IPS-18a (cell line): ENCODE measurements around the gene MICOS13.
"Not testable (repeated sequence)": the region's sequence is repeated elsewhere in the genome, so short reads cannot be mapped to it uniquely, and the experiment has no call there.

Experiments used
- H3K27ac ChIP-seq: one replicate; pipeline ENCODE4 v1.5.1; 2013; ENCODE audit warnings: low read length
- H3K27me3 ChIP-seq: one replicate; pipeline ENCODE4 v1.6.1; 2013; ENCODE audit warnings: mild to moderate bottlenecking, low read length; ENCODE audit not compliant: control insufficient read depth, insufficient read depth
- H3K36me3 ChIP-seq: one replicate; pipeline ENCODE4 v1.6.1; 2013; ENCODE audit warnings: low read depth, low read length; ENCODE audit not compliant: control insufficient read depth
- H3K4me1 ChIP-seq: one replicate; pipeline ENCODE4 v1.6.1; 2013; ENCODE audit warnings: low read depth, low read length; ENCODE audit not compliant: control insufficient read depth
- H3K4me3 ChIP-seq: one replicate; pipeline ENCODE4 v1.5.1; 2013; ENCODE audit warnings: low read length
- H3K9ac ChIP-seq: one replicate; pipeline ENCODE4 v1.6.1; 2013; ENCODE audit warnings: mild to moderate bottlenecking, low read length, moderate library complexity
- H3K9me3 ChIP-seq: one replicate; pipeline ENCODE4 v1.6.1; 2013; ENCODE audit warnings: low read depth, low read length; ENCODE audit not compliant: control insufficient read depth

Gene MICOS13

DNA sequence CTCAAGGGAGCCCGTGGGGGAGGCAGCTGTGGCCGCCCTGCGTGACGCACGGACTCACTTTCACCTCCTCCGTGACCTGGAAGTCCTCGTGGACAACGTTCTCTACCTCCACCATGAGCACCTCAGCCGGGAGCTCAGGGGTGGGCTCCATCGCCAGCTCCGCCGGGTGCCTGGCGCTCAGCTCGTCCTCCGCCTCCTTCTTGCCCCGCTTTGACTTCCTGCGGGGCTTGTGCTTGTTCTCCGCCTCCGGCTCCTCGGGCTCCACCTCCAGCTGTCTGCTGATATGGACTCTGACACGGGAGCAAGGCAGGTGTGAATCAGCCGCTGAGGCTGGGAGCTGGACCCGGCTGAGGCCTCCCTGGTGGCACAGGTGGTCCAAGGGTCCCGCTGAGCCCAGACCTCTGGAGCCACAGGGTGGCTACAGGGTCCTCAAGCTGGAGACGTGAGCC lies 31.4 kb upstream of the MICOS13 start:
- Histone ChIP-seq H3K36me3 (peaks cover 59% of the 10 kb centered on the region), H3K9ac (no peak overlapping the region), H3K4me3 (no peak overlapping the region)

DNA sequence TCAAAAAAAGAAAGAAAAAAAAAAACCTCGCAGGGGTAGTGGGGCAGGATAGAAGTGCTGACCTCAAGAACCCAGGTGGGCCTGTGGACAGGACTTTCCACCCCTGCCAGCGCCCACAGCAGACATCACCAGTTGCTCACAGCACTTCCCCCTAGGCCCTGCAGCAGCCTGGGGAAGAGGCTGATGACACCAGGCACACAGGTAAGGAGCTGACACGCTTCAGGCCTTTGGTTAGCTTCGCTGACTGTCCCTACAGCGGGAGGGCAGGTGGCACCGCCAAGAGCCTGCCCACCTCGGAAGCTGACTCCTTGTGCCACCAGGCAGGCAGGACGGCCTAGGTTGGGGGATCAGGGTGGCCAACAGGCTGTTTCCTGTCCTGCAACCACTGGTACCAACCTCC lies 30.7 kb upstream of the MICOS13 start:
- no peaks in the 10 kb centered on the region for H3K9me3 ChIP-seq
- no peak overlapping the region for H3K4me3 ChIP-seq
- no peaks in the 10 kb centered on the region for H3K4me1 ChIP-seq
- H3K36me3 ChIP-seq, result peaks cover 66% of the 10 kb centered on the region
- no peaks in the 10 kb centered on the region for H3K27me3 ChIP-seq
- no peak overlapping the region for H3K27ac ChIP-seq
- H3K9ac ChIP-seq, result no peak overlapping the region

More for the DNA sequence above, 31.4 kb upstream of the MICOS13 start:
- Histone ChIP-seq H3K9me3 (no peaks in the 10 kb centered on the region), H3K27me3 (no peaks in the 10 kb centered on the region), H3K27ac (no peak overlapping the region), H3K4me1 (no peaks in the 10 kb centered on the region)

GRCh38 chr19:5707576-5708575 lies 27.6 kb upstream of the MICOS13 start:
- Histone ChIP-seq H3K9ac (no peak overlapping the region), H3K4me1 (no peaks in the 10 kb centered on the region), H3K9me3 (no peaks in the 10 kb centered on the region), H3K4me3 (no peak overlapping the region), H3K36me3 (peaks cover 84% of the 10 kb centered on the region), H3K27ac (no peak overlapping the region), H3K27me3 (no peaks in the 10 kb centered on the region)

GRCh38 chr19:5706876-5707573 lies 26.7 kb upstream of the MICOS13 start:
- H3K27ac ChIP-seq, result no peak overlapping the region
- peaks cover 76% of the 10 kb centered on the region for H3K36me3 ChIP-seq
- no peak overlapping the region for H3K9ac ChIP-seq
- H3K4me3 ChIP-seq, result no peak overlapping the region
- H3K9me3 ChIP-seq, result no peaks in the 10 kb centered on the region
- no peaks in the 10 kb centered on the region for H3K4me1 ChIP-seq
- H3K27me3 ChIP-seq, result no peaks in the 10 kb centered on the region

GRCh38 chr19:5705552-5705951 lies 25.2 kb upstream of the MICOS13 start:
- Histone ChIP-seq H3K36me3 (peaks cover 65% of the 10 kb centered on the region), H3K4me1 (no peaks in the 10 kb centered on the region), H3K9me3 (no peaks in the 10 kb centered on the region), H3K27ac (no peak overlapping the region), H3K27me3 (no peaks in the 10 kb centered on the region), H3K9ac (no peak overlapping the region), H3K4me3 (no peak overlapping the region)

DNA sequence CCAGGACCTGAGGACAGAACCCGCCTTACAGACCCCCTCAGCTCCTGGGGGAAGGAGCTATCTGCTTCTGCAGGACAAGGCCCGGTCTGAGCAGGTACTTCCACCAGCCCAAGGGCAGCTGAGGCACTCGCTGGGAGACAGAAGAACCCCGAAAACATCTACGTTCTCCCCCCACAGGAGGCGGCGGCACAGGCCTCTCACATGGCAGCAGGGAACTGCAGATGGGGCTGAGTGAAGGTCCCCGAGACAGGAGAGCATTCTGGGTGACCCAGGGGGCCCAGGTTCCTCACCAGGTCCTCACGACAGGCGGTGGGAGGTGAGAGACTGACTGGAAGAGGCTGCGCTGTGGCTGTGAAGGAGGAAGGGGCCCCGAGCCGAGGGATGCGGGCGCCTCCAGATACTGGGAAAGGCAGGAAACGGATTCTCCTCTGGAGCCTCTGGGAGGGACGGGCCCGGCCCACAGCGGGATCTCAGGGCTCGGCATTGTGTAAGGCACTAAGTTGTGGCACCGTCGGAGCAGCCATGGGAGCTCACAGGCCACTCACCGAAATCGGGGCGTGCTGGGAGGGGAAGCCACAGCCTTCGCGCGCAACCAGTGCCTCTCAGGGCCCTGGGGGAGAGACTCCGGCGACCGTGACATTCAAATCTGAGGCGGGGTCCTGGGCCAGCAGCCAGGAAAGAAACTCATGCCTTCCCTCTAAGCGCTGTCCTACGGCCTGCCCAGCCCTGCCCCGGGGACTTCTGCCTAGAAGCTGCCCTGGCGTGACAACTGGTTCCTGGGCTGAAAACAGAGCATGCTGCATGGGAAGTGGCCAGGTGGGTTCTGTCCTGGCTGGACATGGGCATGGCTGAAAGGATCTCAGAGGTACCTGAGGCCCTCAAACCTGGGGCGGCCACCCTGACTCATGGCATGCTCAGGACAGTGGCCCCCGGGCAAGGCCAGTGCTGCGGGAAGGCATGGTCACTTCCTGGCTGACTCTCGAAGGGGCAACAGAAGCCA lies 23.8 kb upstream of the MICOS13 start:
- no peak overlapping the region for H3K27ac ChIP-seq
- no peaks in the 10 kb centered on the region for H3K27me3 ChIP-seq
- H3K4me3 ChIP-seq, result no peak overlapping the region
- H3K9me3 ChIP-seq, result no peaks in the 10 kb centered on the region
- H3K9ac ChIP-seq, result no peak overlapping the region
- H3K36me3 ChIP-seq, result peaks cover 63% of the 10 kb centered on the region
- no peaks in the 10 kb centered on the region for H3K4me1 ChIP-seq

DNA sequence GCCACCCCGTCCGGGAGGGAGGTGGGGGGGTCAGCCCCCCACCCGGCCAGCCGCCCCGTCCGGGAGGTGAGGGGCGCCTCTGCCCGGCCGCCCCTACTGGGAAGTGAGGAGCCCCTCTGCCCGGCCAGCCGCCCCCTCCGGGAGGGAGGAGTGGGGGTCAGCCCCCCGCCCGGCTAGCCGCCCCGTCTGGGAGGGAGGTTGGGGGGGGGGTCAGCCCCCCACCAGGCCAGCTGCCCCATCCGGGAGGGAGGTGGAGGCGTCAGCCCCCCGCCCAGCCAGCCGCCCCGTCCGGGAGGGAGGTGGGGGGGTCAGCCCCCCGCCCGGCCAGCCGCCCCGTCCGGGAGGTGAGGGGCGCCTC lies 21.7 kb upstream of the MICOS13 start:
- H3K36me3 ChIP-seq, result peaks cover 59% of the 10 kb centered on the region
- not testable (repeated sequence) for H3K4me1 ChIP-seq

DNA sequence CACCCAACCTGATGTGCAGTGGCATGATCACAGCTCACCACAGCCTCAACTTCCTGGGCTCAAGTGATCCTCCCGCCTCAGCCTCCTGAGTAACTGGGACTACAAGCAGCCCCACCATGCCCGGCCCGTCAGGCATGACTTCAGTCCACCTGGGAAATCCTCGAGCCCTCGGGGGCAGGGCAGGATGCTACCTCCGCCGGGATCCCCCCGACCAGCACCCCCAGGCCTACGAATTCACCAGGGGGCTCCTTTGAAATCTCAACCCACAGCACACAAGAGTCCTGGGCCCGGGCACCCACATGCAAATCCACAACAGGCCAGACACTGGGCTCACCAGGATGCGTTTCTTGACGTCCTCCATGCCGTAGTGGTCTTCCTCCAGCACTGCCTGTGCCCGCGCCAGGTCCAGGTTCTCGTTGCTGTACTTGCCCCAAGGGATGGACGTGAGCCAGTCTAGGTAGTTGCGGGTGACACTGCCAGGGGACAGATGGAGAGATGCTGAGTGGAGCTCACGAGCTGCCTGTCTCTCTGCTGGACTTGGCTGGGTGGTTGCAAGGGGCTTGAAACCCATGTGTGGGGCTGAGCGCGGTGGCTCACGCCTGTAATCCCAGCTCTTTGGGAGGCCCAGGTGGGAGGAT lies 20.3 kb upstream of the MICOS13 start:
- Histone ChIP-seq H3K36me3 (peaks cover 52% of the 10 kb centered on the region), H3K27ac (no peak overlapping the region), H3K9me3 (no peaks in the 10 kb centered on the region), H3K27me3 (no peaks in the 10 kb centered on the region), H3K4me1 (no peaks in the 10 kb centered on the region), H3K9ac (no peak overlapping the region), H3K4me3 (no peak overlapping the region)

More for the DNA sequence above, 21.7 kb upstream of the MICOS13 start:
- not testable (repeated sequence) for H3K27me3 ChIP-seq, H3K9me3 ChIP-seq, H3K9ac ChIP-seq, H3K27ac ChIP-seq, H3K4me3 ChIP-seq

- Histone ChIP-seq H3K4me1 (no peaks in the 10 kb centered on the region), H3K9me3 (no peaks in the 10 kb centered on the region), H3K4me3 (no peak overlapping the region), H3K27ac (no peak overlapping the region), H3K27me3 (no peaks in the 10 kb centered on the region), H3K36me3 (peaks cover 50% of the 10 kb centered on the region), H3K9ac (no peak overlapping the region)
These were observed 18.5 kb upstream of the MICOS13 start for GRCh38 chr19:5698635-5699422.

DNA sequence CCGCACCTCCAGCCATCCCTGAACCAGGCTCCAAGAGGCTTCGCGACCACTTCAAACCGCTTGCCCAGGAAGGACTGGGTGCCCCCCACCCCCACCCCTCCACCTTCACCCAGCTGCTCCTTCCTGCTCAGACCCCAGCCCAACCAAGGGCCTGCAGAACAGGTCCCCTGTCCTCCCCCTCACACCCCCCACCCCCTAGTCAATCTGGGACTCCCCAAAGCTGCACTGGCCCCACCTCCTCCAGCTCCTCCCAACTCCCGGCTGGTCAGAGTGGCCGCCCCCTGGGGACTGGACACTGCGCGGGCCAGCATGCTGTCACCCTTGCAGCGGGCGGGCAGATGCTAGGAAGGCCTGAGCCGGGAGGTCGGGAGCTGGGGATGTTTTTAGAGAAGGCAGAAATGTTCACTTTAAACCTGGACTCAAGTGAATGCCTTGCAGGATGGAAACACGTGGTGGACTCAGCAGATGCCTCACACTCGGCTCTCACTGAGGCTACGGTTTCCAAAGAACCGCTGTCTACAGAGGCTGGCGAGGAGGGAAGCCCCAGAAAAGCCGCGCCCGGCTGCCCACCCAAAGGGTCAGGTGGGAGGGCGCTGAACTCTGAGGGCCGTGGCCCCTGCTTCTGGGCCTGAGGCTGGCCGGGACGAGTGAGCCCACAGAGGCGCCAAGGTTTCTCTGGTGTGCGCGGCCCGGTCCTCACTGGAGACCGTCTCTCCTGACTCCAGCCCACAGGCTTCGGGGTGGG lies 17.7 kb upstream of the MICOS13 start:
- no peaks in the 10 kb centered on the region for H3K4me1 ChIP-seq
- H3K9me3 ChIP-seq, result no peaks in the 10 kb centered on the region
- H3K27ac ChIP-seq, result no peak overlapping the region
- H3K27me3 ChIP-seq, result no peaks in the 10 kb centered on the region
- H3K9ac ChIP-seq, result no peak overlapping the region
- no peak overlapping the region for H3K4me3 ChIP-seq
- H3K36me3 ChIP-seq, result peaks cover 50% of the 10 kb centered on the region
